Heart left ventricle (tissue), 16 donors: ENCODE measurements around the gene CCDC88A. TPM values are rescaled to one million over a fixed set of nuclear protein-coding genes. Genes with fewer than 3 reads are reported as not detected.

Source experiments
- ATAC-seq, 4 donors: fragments of 200-7000 bp; cut with Tn5 transposase; one replicate each; pipeline ENCODE4 v1.9.1; 2020 to 2022; ENCODE audit warnings: moderate library complexity in 4 of 4, mild to moderate bottlenecking in 3 of 4, moderate number of reproducible peaks in 1 of 4
- DNase-seq, 5 donors: peaks; one replicate each; pipeline ENCODE4 v3.0.0-alpha.2; 2020
- H3K27ac ChIP-seq, 12 donors: fragments of 200-600 bp; sonication (generic) in 4 of 12; one replicate each; pipeline versions ENCODE4 v1.5.0 to v1.8.0; 2016 to 2022; ENCODE audit warnings: mild to moderate bottlenecking in 2 of 12
- H3K27me3 ChIP-seq, 9 donors: fragments of 200-600 bp; sonication (generic) in 2 of 9; one replicate each; pipeline versions ENCODE4 v1.5.1 to v1.8.0; 2016 to 2022; ENCODE audit warnings: mild to moderate bottlenecking in 3 of 9
- H3K36me3 ChIP-seq, 9 donors: fragments of 200-600 bp; sonication (generic) in 2 of 9; one replicate each; pipeline versions ENCODE4 v1.5.0 to v1.8.0; 2018 to 2022; ENCODE audit warnings: mild to moderate bottlenecking in 2 of 9
- H3K4me1 ChIP-seq, 12 donors: fragments of 200-600 bp; sonication (generic) in 4 of 12; one replicate each; pipeline versions ENCODE4 v1.5.0 to v1.8.0; 2016 to 2022; ENCODE audit warnings: mild to moderate bottlenecking in 3 of 12
- H3K4me3 ChIP-seq, 12 donors: fragments of 200-600 bp; sonication (generic) in 4 of 12; one replicate each; pipeline versions ENCODE4 v1.5.0 to v1.8.0; 2017 to 2022; ENCODE audit warnings: mild to moderate bottlenecking in 9 of 12, moderate library complexity in 4 of 12
- H3K9me3 ChIP-seq, 12 donors: fragments of 200-600 bp; sonication (generic) in 4 of 12; one replicate each; pipeline versions ENCODE4 v1.5.0 to v1.8.0; 2016 to 2022; ENCODE audit warnings: mild to moderate bottlenecking in 1 of 12
- POLR2A ChIP-seq, 2 donors: fragments of 450-650 bp; IDR thresholded peaks; one replicate each; pipeline ENCODE4 v1.6.1; 2017; ENCODE audit warnings: antibody characterized with exemption in 2 of 2, mild to moderate bottlenecking in 2 of 2, moderate library complexity in 2 of 2
- WGBS, 4 donors: extraction: QIAGEN DNeasy Blood & Tissue Kit in 2 of 4; methylation state at CpG; one replicate each; pipeline versions ENCODE4 v1.1.5 to v1.1.7; 2013 to 2018; 5-methylcytosine and 5-hydroxymethylcytosine counted together
- intact Hi-C, 10 donors: fragments of 100-400 bp; cut with DNase I; formaldehyde crosslinking; loops; one replicate each; pipeline versions ENCODE4 v1.11.1 to v1.14.2; 2022
- polyA plus RNA-seq, 2 donors: library from polyadenylated mRNA; stranded (reverse); fragments of 200-250 nt; gene quantifications; one replicate each; pipeline ENCODE4 v1.2.3, GENCODE V29; 2013
- total RNA-seq, 9 donors: library from RNA; depleted of rRNA in 2 of 9; stranded (reverse); fragments of >200 nt in 2 of 9; fragmentation: NEBNext Ultra II Directional in 3 of 9; extraction: Animal tissue kit (Norgen Biotek cat#: 25700) in 3 of 9; gene quantifications; one replicate each; pipeline versions ENCODE4 v1.1.0 to v1.2.4, GENCODE V29; 2016 to 2023
- TF ChIP-seq, protein P1 (sequence below), 12 donors: fragments of 200-600 bp; sonication (generic) in 4 of 12; IDR thresholded peaks; one replicate each; pipeline versions ENCODE4 v1.5.0 to v1.8.0; 2018 to 2022; ENCODE audit warnings: antibody characterized with exemption in 12 of 12, mild to moderate bottlenecking in 5 of 12
- donor health status: ischemic (EF 13 %, LVEDD 7.1; RV severe dilation, severe dysfunction).
- donor health status: healthy with polysubstance abuse.
- donor health status: DM: no; HTN: yes; CAD: no.
- donor health status: DM: no; HTN: no; CAD: no.
- donor health status: ischemic (EF 25% LVEDD 6.9; RV normal size, moderate dysfunction).
- donor health status: ischemic (EF 25% LVEDD 5.7; RV mildly dilated, moderate dysfunction).
- donor health status: healthy.
- donor health status: DM: yes; HTN: yes; CAD: no.
- donor health status: ischemic (EF 35%, LVEDD 5.7; RV mildly dilated, moderate dysfunction).
- donor health status: nonischemic (EF 11% LVEDD 7.7; RV severe dilation, severe dysfunction).
- donor health status: DM: yes; HTN: yes; CAD: no.
- donor health status: PGD.
- donor health status: ischemic (EF 29% LVEDD 5.4; RV normal size, mild dysfunction).
- donor health status: nonischemic (EF 23%, LVEDD 6.1; RV moderate dilation, normal function).

Gene CCDC88A
- total and polyA plus RNA-seq, 11 donors = 10.4 to 53.6 (median 24.4) TPM

DNA sequence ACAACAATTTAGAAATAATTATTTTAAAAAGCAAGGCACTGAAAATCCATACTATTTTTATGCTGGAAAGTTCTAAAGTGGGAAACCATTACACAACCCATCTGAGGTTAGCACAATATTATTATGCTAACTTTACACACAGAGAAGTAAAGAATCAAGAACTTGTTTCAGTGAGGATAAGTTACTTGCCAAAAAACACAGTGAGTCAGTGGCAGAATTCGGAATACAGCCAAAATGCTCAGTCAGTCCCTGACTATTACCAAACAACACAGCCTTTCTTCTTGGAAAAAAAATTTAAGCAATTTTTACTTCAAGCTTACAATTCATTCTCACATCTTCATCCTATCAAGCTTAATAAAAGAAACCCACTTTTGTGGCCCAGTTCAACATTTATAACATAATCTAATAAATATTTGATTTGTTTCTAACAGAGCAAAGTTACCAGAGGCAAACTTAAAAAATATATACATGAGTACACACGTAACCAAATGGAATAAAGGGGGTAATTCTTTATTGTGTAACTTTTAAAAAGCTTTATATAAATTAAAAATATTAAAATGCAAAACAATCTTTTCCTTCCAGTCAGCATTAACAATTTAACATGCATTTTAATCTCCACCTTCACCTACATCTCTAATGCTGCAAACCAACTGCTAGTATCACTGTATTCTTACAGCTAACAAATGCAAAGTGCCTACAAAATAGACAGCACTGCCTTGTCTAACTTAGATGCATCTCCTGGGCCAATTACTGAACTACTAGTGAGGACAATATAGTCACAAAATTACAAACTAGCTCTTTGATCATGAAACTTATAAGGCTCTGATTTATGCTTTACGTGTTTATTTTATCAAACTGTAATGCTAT, 55.2 kb downstream of the CCDC88A start:
- H3K27ac ChIP-seq = peak overlapping the region in 5 of 12 donors; percentile 3 to 45 (median 27)
- intact Hi-C loops = loop anchor here in 1 of 10 donors (10.0 kb wide), 1 partner anchor 50 kb away; the partner anchor contains the start of gene CCDC88A

DNA sequence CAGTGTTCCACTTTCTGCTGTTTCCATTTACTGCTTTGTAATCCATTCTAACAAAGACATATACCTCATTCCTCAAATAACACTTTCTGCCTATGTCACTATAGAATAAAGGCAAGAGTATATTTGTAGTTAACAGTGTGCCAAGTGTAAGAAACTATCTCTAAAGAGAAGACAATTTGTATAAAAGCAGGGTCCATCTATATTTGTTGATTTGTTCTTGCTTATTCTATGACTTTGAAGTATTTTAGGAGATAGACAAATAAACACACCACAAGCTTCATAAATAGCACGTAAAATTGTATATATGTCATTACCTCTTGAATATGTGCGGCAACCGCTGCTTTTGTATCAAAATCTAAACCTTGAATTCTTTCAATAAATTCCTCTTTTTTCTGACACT, 56.0 kb downstream of the CCDC88A start:
- TF ChIP-seq, protein P1, sequence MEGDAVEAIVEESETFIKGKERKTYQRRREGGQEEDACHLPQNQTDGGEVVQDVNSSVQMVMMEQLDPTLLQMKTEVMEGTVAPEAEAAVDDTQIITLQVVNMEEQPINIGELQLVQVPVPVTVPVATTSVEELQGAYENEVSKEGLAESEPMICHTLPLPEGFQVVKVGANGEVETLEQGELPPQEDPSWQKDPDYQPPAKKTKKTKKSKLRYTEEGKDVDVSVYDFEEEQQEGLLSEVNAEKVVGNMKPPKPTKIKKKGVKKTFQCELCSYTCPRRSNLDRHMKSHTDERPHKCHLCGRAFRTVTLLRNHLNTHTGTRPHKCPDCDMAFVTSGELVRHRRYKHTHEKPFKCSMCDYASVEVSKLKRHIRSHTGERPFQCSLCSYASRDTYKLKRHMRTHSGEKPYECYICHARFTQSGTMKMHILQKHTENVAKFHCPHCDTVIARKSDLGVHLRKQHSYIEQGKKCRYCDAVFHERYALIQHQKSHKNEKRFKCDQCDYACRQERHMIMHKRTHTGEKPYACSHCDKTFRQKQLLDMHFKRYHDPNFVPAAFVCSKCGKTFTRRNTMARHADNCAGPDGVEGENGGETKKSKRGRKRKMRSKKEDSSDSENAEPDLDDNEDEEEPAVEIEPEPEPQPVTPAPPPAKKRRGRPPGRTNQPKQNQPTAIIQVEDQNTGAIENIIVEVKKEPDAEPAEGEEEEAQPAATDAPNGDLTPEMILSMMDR (IDR thresholded peaks at IDR 0.05) = no peak
- no peak for TF ChIP-seq POLR2A (IDR thresholded peaks at IDR 0.05)
- Histone ChIP-seq H3K27ac (peak overlapping the region in 1 of 12 donors; percentile 9), H3K27me3 (no peaks in the 10 kb centered on the region), H3K4me1 (peaks cover 0 to 29% (median 1%) of the 10 kb centered on the region in 12 donors), H3K4me3 (no peak overlapping the region), H3K36me3 (peaks cover 0 to 3% (median 0%) of the 10 kb centered on the region in 9 donors), H3K9me3 (no peaks in the 10 kb centered on the region)
- DNase-seq = no peak
- intact Hi-C loops = loop anchor here in 1 of 10 donors (10.0 kb wide), 1 partner anchor 51 kb away; the partner anchor contains the start of gene CCDC88A
- 92 to 97% (median 94%) methylated on average over 3 of the region's 3 CpGs for WGBS, 4 donors
- no peak for ATAC-seq

More for the DNA sequence above, 55.2 kb downstream of the CCDC88A start:
- Histone ChIP-seq H3K4me3 (no peak overlapping the region), H3K27me3 (no peaks in the 10 kb centered on the region), H3K9me3 (no peaks in the 10 kb centered on the region), H3K36me3 (peaks cover 0 to 3% (median 0%) of the 10 kb centered on the region in 9 donors), H3K4me1 (peaks cover 0 to 27% (median 1%) of the 10 kb centered on the region in 12 donors)
- ATAC-seq (peak in 3 of 4 donors; percentile 88 to 93 (median 88)), DNase-seq (peak in 2 of 5 donors; percentile 42 to 46)
- 67 to 82% (median 72%) methylated on average over 3 of the region's 3 CpGs for WGBS, 4 donors
- TF ChIP-seq POLR2A (IDR thresholded peaks at IDR 0.05) = no peak
- TF ChIP-seq, protein P1 (IDR thresholded peaks at IDR 0.05) = no peak

DNA sequence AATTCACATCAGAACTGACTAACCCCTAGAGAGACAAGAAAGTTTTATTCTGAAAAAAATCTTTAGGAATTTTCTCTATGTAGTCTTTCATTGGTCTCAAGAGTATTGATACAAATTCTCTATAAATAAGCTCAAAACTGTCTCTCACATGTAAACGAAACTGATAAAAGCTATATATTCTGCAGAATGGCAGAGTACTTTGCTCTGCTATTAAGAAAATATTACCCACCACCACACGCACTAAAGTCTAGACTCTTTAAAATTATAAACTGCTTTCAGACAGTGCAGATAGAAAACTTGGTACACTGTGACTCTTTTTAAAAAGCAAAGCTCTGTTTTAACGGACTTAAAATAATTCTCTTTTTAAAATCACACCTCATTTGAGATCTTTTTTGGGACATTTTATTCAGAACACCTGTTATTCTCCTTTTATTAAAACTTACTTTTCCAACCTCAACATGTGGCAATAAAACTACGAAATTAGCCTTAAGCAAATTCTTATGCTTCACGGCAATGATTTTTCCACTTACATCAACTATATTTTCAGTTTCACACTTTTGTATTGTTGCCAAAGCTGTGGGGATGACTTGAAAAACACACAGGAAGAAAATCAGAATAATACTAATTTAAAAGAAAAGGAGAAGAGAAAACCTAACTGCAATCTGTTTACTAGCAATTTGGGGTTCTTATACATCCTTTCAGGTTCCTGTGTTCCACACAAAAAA, 58.0 kb downstream of the CCDC88A start:
- TF ChIP-seq, protein P1 (IDR thresholded peaks at IDR 0.05) = no peak
- no peak for TF ChIP-seq POLR2A (IDR thresholded peaks at IDR 0.05)
- H3K27ac ChIP-seq = no peak overlapping the region
- ATAC-seq (no peak), DNase-seq (no peak)
- H3K36me3 ChIP-seq = peaks cover 0 to 3% (median 0%) of the 10 kb centered on the region in 9 donors
- no peak overlapping the region for H3K4me3 ChIP-seq
- peaks cover 0 to 35% (median 1%) of the 10 kb centered on the region in 12 donors for H3K4me1 ChIP-seq
- no peaks in the 10 kb centered on the region for H3K9me3 ChIP-seq
- 74 to 79% (median 76%) methylated on average over 5 of the region's 5 CpGs for WGBS, 4 donors
- intact Hi-C loops = loop anchor here in 1 of 10 donors (10.0 kb wide), 1 partner anchor 53 kb away; the partner anchor contains the start of gene CCDC88A
- no peaks in the 10 kb centered on the region for H3K27me3 ChIP-seq
